Lower lobe of right lung (tissue), 2 donors: Measurements from ENCODE around the gene AOPEP. TPM values are rescaled to one million over a fixed set of nuclear protein-coding genes. Genes with fewer than 3 reads are reported as not detected.

ENCODE experiments used
- ATAC-seq, 2 donors: fragments of 200-7000 bp; cut with Tn5 transposase; one replicate each; pipeline ENCODE4 v1.9.1; 2020 to 2022; ENCODE audit warnings: mild to moderate bottlenecking in 2 of 2, moderate library complexity in 2 of 2
- DNase-seq: peaks from one replicate; pipeline ENCODE4 v3.0.0-alpha.2; 2020
- H3K27ac ChIP-seq: fragments of 200-600 bp; one replicate; pipeline ENCODE4 v1.8.0; 2022
- H3K27me3 ChIP-seq: fragments of 200-600 bp; one replicate; pipeline ENCODE4 v1.8.0; 2022; ENCODE audit warnings: low read depth
- H3K36me3 ChIP-seq: fragments of 200-600 bp; one replicate; pipeline ENCODE4 v1.8.0; 2022; ENCODE audit warnings: mild to moderate bottlenecking
- H3K4me1 ChIP-seq: fragments of 200-600 bp; one replicate; pipeline ENCODE4 v1.8.0; 2022
- H3K4me3 ChIP-seq: fragments of 200-600 bp; one replicate; pipeline ENCODE4 v1.8.0; 2022; ENCODE audit warnings: mild to moderate bottlenecking
- H3K9me3 ChIP-seq: fragments of 200-600 bp; one replicate; pipeline ENCODE4 v1.8.0; 2022
- CTCF ChIP-seq: fragments of 200-600 bp; IDR thresholded peaks from one replicate; pipeline ENCODE4 v1.8.0; 2022; ENCODE audit warnings: antibody characterized with exemption, mild to moderate bottlenecking
- intact Hi-C: fragments of 100-400 bp; cut with DNase I; formaldehyde crosslinking; loops from one replicate; pipeline ENCODE4 v1.11.0; 2022
- total RNA-seq: library from RNA; stranded (reverse); fragmentation: NEBNext Ultra II Directional; extraction: Animal tissue kit (Norgen Biotek cat#: 25700); gene quantifications from one replicate; pipeline ENCODE4 v1.2.1, GENCODE V29; 2021
- donor health status: DM: no; HTN: yes; CAD: no; lungs with severe emphysema.

AOPEP gene
- total RNA-seq, 1 donor from 2014 or later = 63.7 TPM

DNA sequence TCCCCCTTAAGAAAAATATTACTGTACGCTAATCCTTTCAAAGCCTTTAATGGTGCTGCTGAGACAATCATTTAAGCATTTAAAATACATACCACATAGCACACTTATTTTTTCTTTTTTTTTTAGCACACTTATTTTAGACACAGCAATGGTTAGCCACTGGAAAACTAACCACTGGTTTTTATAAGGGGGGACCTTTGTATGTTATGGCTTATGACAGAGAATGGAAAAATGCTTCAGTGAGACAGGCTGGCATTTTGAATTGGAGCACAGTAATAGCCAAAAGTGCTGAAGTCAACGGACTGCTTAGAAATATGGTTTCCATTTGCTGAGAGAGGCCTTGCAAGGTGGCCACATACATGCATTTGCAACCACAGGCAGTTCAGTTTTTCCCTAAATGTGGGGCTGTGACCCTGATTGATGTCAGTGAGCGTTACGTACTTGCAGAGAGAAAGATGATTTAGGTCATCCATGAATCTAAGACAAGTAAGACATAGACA is 28.5 kb downstream of the AOPEP start:
- ATAC-seq = no peak
- no peak for TF ChIP-seq CTCF
- no peaks in the 10 kb centered on the region for H3K27me3 ChIP-seq

GRCh38 chr9:94757158-94757557 is 30.7 kb downstream of the AOPEP start:
- no peaks in the 10 kb centered on the region for H3K27me3 ChIP-seq
- intact Hi-C loops = no loop called here
- H3K27ac ChIP-seq = no peak overlapping the region
- no peak overlapping the region for H3K4me3 ChIP-seq
- no peaks in the 10 kb centered on the region for H3K4me1 ChIP-seq
- H3K36me3 ChIP-seq = peaks cover 16% of the 10 kb centered on the region
- ATAC-seq = no peak
- no peak for TF ChIP-seq CTCF
- H3K9me3 ChIP-seq = no peaks in the 10 kb centered on the region
- no peak for DNase-seq

More for the DNA sequence above, 28.5 kb downstream of the AOPEP start:
- peaks cover under 1% of the 10 kb centered on the region for H3K9me3 ChIP-seq
- DNase-seq = no peak
- peaks cover 2% of the 10 kb centered on the region for H3K36me3 ChIP-seq
- H3K4me3 ChIP-seq = no peak overlapping the region
- no peak overlapping the region for H3K27ac ChIP-seq
- H3K4me1 ChIP-seq = no peaks in the 10 kb centered on the region
- intact Hi-C loops = no loop called here

DNA sequence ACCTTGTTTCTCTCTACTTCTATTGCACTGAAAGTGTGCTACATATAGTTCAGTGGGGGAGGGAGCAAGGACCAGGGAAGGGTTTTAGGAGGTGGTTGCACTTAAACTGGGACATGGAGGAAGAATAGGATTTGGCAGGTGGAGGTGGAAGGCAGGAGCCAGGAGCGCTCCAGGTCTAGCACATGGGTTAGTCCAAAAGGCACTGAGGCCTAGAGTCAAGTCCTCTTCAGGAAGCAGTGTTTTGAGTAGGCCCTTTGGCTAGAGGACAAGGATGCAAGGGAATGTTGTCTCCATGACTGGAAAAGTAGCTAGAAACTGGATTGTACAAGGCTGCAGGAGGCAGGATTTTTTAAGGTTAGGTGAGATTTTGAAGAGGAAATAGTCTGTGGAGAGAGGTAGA is 31.5 kb downstream of the AOPEP start:
- no peak for TF ChIP-seq CTCF
- intact Hi-C loops = no loop called here
- no peak for ATAC-seq

DNA sequence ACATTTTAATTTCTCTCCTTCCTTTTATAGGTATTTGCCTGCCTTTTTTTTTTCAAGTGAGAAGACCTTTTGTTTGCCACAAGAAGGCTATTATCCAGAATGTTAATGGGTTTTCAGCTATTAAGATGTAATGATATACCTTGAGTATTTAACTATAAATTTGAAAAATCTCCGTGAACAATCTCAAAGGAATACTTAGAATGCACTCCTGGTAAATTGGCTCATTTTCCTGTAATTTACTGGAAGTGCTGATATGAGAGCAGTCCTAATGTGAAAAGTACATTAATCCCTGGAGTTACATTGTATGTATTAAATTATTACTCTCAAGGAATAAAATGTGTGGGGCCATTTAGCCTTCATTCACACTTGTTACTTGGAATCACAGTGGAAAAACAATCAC is 32.4 kb downstream of the AOPEP start:
- intact Hi-C loops = no loop called here
- Histone ChIP-seq H3K27ac (no peak overlapping the region), H3K27me3 (no peaks in the 10 kb centered on the region), H3K36me3 (peaks cover 16% of the 10 kb centered on the region), H3K4me1 (no peaks in the 10 kb centered on the region), H3K4me3 (no peak overlapping the region), H3K9me3 (no peaks in the 10 kb centered on the region)
- no peak for DNase-seq
- TF ChIP-seq CTCF = no peak
- ATAC-seq = no peak

More for the DNA sequence above, 31.5 kb downstream of the AOPEP start:
- Histone ChIP-seq H3K27ac (no peak overlapping the region), H3K36me3 (peaks cover 16% of the 10 kb centered on the region), H3K4me1 (no peaks in the 10 kb centered on the region), H3K4me3 (no peak overlapping the region), H3K9me3 (no peaks in the 10 kb centered on the region), H3K27me3 (no peaks in the 10 kb centered on the region)
- no peak for DNase-seq

GRCh38 chr9:94760010-94760409 is 33.5 kb downstream of the AOPEP start:
- Histone ChIP-seq H3K27ac (no peak overlapping the region), H3K27me3 (no peaks in the 10 kb centered on the region), H3K9me3 (no peaks in the 10 kb centered on the region), H3K4me3 (no peak overlapping the region), H3K4me1 (no peaks in the 10 kb centered on the region), H3K36me3 (peaks cover 16% of the 10 kb centered on the region)
- TF ChIP-seq CTCF = no peak
- DNase-seq (no peak), ATAC-seq (no peak)
- intact Hi-C loops = no loop called here

GRCh38 chr9:94760660-94761059 is 34.2 kb downstream of the AOPEP start:
- Histone ChIP-seq H3K4me3 (no peak overlapping the region), H3K36me3 (peaks cover 16% of the 10 kb centered on the region), H3K9me3 (no peaks in the 10 kb centered on the region), H3K27me3 (no peaks in the 10 kb centered on the region), H3K4me1 (no peaks in the 10 kb centered on the region), H3K27ac (no peak overlapping the region)
- intact Hi-C loops = no loop called here
- TF ChIP-seq CTCF = no peak
- ATAC-seq (no peak), DNase-seq (no peak)
